ENCODE results near the gene TSPAN4. TPM values are rescaled to one million over a fixed set of nuclear protein-coding genes. Genes with fewer than 3 reads are reported as not detected.

TSPAN4 gene
- total RNA-seq, 6 experiments from 2014 or later = 193 to 267 (median 212) TPM

- no peak overlapping the region for H3K27ac Mint-ChIP-seq
- H3K4me3 Mint-ChIP-seq = no peak overlapping the region
- H3K9me3 Mint-ChIP-seq = no peaks in the 10 kb centered on the region
These were observed 58.9 kb downstream of the TSPAN4 start for GRCh38 chr11:901452-902061.

GRCh38 chr11:904380-904779 is 61.7 kb downstream of the TSPAN4 start:
- Mint-ChIP-seq H3K9me3 (no peaks in the 10 kb centered on the region), H3K36me3 (ENCODE audit: low read depth) (peaks cover 15% of the 10 kb centered on the region), H3K27ac (no peak overlapping the region), H3K27me3 (ENCODE audit: insufficient read depth) (no peaks in the 10 kb centered on the region), H3K4me3 (no peak overlapping the region), H3K4me1 (ENCODE audit: low read depth) (peaks cover 15% of the 10 kb centered on the region)
- no peak for DNase-seq
- no peak for TF ChIP-seq CTCF (IDR thresholded peaks at IDR 0.05)

More at GRCh38 chr11:901452-902061, 58.9 kb downstream of the TSPAN4 start:
- TF ChIP-seq CTCF (IDR thresholded peaks at IDR 0.05) = no peak
- no peak for DNase-seq
- peaks cover 15% of the 10 kb centered on the region for H3K36me3 Mint-ChIP-seq (ENCODE audit: low read depth)
- H3K4me1 Mint-ChIP-seq (ENCODE audit: low read depth) = no peaks in the 10 kb centered on the region
- H3K27me3 Mint-ChIP-seq (ENCODE audit: insufficient read depth) = no peaks in the 10 kb centered on the region

- no peak overlapping the region for H3K4me3 Mint-ChIP-seq
- no peak overlapping the region for H3K27ac Mint-ChIP-seq
- H3K36me3 Mint-ChIP-seq (ENCODE audit: low read depth) = peaks cover 15% of the 10 kb centered on the region
- peaks cover 19% of the 10 kb centered on the region for H3K4me1 Mint-ChIP-seq (ENCODE audit: low read depth)
- no peak for TF ChIP-seq CTCF (IDR thresholded peaks at IDR 0.05)
- H3K9me3 Mint-ChIP-seq = no peaks in the 10 kb centered on the region
- no peaks in the 10 kb centered on the region for H3K27me3 Mint-ChIP-seq (ENCODE audit: insufficient read depth)
- no peak for DNase-seq
These were observed 63.3 kb downstream of the TSPAN4 start for GRCh38 chr11:905952-906351.

GRCh38 chr11:907668-908067 is 65.0 kb downstream of the TSPAN4 start:
- no peak for DNase-seq
- Mint-ChIP-seq H3K4me1 (ENCODE audit: low read depth) (peaks cover 24% of the 10 kb centered on the region), H3K27ac (no peak overlapping the region), H3K36me3 (ENCODE audit: low read depth) (peaks cover 10% of the 10 kb centered on the region; the same call in 1 of the 2 replicates), H3K4me3 (no peak overlapping the region), H3K9me3 (no peaks in the 10 kb centered on the region), H3K27me3 (ENCODE audit: insufficient read depth) (no peaks in the 10 kb centered on the region)
- no peak for TF ChIP-seq CTCF (IDR thresholded peaks at IDR 0.05)

GRCh38 chr11:908273-908672 is 65.6 kb downstream of the TSPAN4 start:
- no peak for DNase-seq
- Mint-ChIP-seq H3K36me3 (ENCODE audit: low read depth) (peaks cover 10% of the 10 kb centered on the region; the same call in 1 of the 2 replicates), H3K27ac (no peak overlapping the region; the same call in 1 of the 2 replicates), H3K4me3 (no peak overlapping the region), H3K27me3 (ENCODE audit: insufficient read depth) (no peaks in the 10 kb centered on the region; the same call in 1 of the 2 replicates), H3K9me3 (no peaks in the 10 kb centered on the region), H3K4me1 (ENCODE audit: low read depth) (peaks cover 24% of the 10 kb centered on the region)
- TF ChIP-seq CTCF (IDR thresholded peaks at IDR 0.05) = no peak
